Colon (tissue), 2 donors: ENCODE results near the gene CAPN6.

Experiments used
- FAIRE-seq: peaks from 2 replicates; lab custom pipeline; 2012; peaks lifted over from hg19 to GRCh38; lab: Jason Lieb, UNC
- donor health status: control.
- donor health status: control.

The CAPN6 gene

GRCh38 chrX:111270339-111270738 is at the start of gene CAPN6:
CAPN6 (minus strand) TSS chrX:111270483; CDS start chrX:111263936, 6,547 bp downstream.
- no peak for FAIRE-seq

- FAIRE-seq: no peak
These were observed 49.2 kb upstream of the CAPN6 start for GRCh38 chrX:111319451-111319850.

- no peak for FAIRE-seq
These were observed 48.6 kb upstream of the CAPN6 start for GRCh38 chrX:111318901-111319300.

GRCh38 chrX:111309083-111309482 is 38.8 kb upstream of the CAPN6 start:
- FAIRE-seq: no peak

GRCh38 chrX:111308039-111308438 is 37.8 kb upstream of the CAPN6 start:
- no peak for FAIRE-seq

- FAIRE-seq: no peak
These were observed 32.0 kb upstream of the CAPN6 start for GRCh38 chrX:111302284-111302683.

- FAIRE-seq: no peak
These were observed 18.6 kb upstream of the CAPN6 start for GRCh38 chrX:111288841-111289240.

- FAIRE-seq: no peak
These were observed 14.5 kb upstream of the CAPN6 start for GRCh38 chrX:111284631-111285293.

- FAIRE-seq: no peak
These were observed 13.2 kb upstream of the CAPN6 start for GRCh38 chrX:111283446-111283845.

GRCh38 chrX:111282991-111283390 is 12.7 kb upstream of the CAPN6 start:
- FAIRE-seq: no peak

GRCh38 chrX:111282139-111282538 is 11.9 kb upstream of the CAPN6 start:
- no peak for FAIRE-seq

GRCh38 chrX:111268506-111268905 is 1.8 kb downstream of the CAPN6 start:
- no peak for FAIRE-seq

GRCh38 chrX:111265486-111265885 is 4.8 kb downstream of the CAPN6 start:
- FAIRE-seq: no peak

GRCh38 chrX:111264385-111264784 is 5.9 kb downstream of the CAPN6 start:
- no peak for FAIRE-seq

GRCh38 chrX:111262086-111262485 is 8.2 kb downstream of the CAPN6 start:
- FAIRE-seq: no peak

- no peak for FAIRE-seq
These were observed 9.8 kb downstream of the CAPN6 start for GRCh38 chrX:111260451-111260850.

GRCh38 chrX:111259559-111259958 is 10.7 kb downstream of the CAPN6 start:
- FAIRE-seq: no peak

- FAIRE-seq: no peak
These were observed 12.6 kb downstream of the CAPN6 start for GRCh38 chrX:111257733-111258132.

- no peak for FAIRE-seq
These were observed 15.2 kb downstream of the CAPN6 start for GRCh38 chrX:111254896-111255693.

- peak; percentile 49 for FAIRE-seq
These were observed 26.0 kb downstream of the CAPN6 start for GRCh38 chrX:111244235-111244750.

GRCh38 chrX:111216293-111216801 is 53.9 kb downstream of the CAPN6 start:
- no peak for FAIRE-seq

- FAIRE-seq: peak; percentile 93
These were observed 62.4 kb downstream of the CAPN6 start for GRCh38 chrX:111207851-111208250.

- FAIRE-seq: no peak
These were observed 70.0 kb downstream of the CAPN6 start for GRCh38 chrX:111200327-111200726.
